NCI-H2107 (cell line): Measurements from ENCODE around the gene ZNF77.
"Not testable (repeated sequence)": the region's sequence is repeated elsewhere in the genome, so short reads cannot be mapped to it uniquely, and the experiment has no call there.

Experiments
- DNase-seq: peaks from one replicate; lab custom pipeline; 2025; lab: John Stamatoyannopoulos, UW

ZNF77 gene

DNA sequence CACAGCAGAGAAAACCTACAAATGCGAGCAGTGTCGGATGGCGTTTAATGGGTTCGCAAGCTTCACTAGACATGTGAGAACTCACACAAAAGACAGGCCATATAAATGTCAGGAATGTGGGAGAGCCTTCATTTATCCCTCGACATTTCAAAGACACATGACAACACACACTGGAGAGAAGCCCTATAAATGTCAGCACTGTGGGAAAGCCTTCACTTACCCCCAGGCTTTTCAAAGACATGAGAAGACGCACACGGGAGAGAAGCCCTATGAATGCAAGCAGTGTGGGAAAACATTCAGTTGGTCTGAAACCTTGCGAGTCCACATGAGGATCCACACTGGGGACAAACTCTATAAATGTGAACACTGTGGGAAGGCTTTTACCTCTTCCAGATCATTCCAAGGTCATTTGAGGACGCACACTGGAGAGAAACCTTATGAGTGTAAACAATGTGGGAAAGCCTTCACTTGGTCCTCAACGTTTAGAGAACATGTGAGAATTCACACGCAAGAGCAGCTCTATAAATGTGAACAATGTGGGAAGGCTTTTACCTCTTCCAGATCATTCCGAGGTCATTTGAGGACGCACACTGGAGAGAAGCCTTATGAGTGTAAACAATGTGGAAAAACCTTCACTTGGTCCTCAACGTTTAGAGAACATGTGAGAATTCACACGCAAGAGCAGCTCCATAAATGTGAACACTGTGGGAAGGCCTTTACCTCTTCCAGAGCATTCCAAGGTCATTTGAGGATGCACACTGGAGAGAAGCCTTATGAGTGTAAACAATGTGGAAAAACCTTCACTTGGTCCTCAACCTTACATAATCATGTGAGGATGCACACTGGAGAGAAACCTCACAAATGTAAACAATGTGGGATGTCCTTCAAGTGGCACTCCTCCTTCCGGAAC lies 27.2 kb downstream of the ZNF77 start:
- DNase-seq, result no peak

DNA sequence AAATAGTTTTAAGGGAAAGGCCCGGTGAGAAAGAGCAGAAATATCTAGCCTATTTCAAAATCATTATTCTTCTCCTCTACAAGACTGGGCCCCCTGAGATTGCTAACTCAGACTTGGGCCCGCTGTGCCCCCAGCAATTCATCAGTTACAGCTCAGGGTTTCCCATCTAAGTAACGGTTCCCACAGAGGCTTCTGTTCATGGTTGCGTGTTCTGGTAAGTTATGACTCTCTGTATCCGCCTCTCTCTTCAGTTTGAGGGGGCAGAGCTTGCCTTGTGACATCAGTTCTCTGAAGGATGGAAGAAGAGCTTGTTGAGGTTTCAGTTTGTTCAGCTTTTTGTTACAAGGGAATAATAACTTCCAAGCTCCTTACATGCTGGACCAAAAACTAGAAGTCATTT lies 32.5 kb downstream of the ZNF77 start:
- DNase-seq, result no peak

- DNase-seq, result no peak
Measured at GRCh38 chr19:2906631-2907195, 38.1 kb downstream of the ZNF77 start.

GRCh38 chr19:2905918-2906519 lies 38.8 kb downstream of the ZNF77 start:
- no peak for DNase-seq

DNA sequence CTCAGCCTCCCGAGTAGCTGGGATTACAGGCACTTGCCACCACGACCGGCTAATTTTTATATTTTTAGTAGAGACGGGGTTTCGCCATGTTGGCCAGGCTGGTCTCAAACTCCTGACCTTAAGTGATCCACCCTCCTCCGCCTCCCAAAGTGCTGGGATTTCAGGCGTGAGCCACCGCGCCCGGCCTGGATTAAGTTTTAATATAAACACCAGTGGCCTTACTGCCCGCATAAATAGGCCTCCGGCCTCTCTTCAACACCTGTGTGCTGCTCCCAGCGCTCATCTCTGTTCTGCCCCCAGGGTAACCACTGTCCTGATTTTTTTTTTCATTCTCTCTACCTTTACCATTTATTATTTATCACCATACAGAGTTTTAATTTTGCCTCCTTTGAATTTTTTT lies 41.4 kb downstream of the ZNF77 start:
- DNase-seq, result not testable (repeated sequence)

DNA sequence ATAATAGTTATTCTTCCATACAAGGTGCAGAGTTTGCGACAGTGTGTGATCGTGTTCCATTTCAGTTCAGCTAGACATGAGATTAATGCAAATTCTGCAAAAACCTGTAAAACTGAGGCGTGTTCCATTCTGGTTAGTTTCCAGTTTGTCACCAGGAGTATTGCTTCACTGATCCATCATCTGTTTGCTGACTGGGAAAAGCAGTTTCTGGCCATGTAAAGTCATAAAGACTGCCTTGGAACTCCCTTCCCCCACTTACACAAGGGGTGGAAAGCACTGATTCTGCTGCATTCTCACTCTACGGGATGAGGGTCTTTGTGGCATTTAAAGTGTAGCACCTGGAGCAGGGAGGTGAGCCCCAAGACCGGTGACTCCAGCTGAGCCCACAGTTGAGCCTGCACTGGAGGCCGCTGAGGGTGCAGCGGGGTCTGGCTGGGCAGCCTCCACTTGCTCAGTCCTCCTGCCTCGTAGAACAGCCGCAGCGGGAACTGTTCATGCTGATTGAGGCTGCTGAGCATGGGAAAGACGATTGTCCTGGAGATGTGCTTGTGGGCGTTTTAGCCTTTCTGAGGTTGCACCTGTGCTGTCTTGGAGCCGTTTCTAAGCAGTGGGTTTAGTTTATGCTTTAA lies 42.1 kb downstream of the ZNF77 start:
- DNase-seq, result no peak

- DNase-seq, result no peak
Measured at GRCh38 chr19:2900296-2901252, 44.2 kb downstream of the ZNF77 start, which contains the start of gene ZNF57. Gene ZNF57 (plus strand): TSS chr19:2900928. CDS start chr19:2901046, 118 bp downstream.

- no peak for DNase-seq
Measured at GRCh38 chr19:2896694-2897093, 48.1 kb downstream of the ZNF77 start.

DNA sequence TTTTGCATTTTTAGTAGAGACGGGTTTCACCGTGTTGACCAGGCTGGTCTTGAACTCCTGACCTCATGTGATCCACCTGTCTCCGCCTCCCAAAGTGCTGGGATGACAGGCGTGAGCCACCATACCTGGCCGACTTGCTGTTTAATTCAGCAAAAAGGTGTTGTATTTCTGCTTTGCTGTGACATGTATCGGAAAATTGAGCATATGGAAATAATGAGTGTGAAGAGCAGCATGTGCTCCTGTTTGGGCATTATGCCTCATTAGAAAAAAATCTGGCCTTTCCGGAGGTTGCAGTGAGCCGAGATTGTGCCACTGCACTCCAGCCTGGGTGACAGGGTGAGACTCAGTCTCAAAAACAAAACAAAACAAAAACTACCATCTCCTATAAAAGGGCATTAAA lies 54.2 kb downstream of the ZNF77 start:
- DNase-seq, result not testable (repeated sequence)

DNA sequence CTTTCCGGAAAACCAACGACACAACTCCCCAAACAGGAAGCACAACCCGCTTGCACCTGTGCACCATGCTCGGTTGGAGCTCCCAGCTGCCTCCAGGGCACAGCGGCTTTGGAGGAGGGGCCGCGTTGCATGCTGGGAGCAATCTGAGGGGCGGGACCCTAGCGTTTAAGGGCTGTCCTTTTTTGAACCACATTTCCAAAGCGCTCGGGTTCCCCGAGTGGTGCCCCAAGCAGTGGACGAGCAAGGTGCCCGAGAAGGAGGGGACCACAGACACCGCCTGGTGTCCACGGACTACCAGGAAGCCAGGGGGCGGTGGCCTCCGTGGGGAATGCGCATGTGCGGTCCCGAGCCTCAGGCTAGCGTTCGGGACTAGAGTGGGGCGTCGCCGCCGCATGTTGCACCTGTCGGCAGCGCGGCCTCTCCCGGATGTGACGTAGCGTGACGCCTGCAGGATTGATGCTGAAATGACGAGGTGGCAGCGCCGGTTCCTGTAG lies 56.0 kb downstream of the ZNF77 start:
- DNase-seq, result no peak

DNA sequence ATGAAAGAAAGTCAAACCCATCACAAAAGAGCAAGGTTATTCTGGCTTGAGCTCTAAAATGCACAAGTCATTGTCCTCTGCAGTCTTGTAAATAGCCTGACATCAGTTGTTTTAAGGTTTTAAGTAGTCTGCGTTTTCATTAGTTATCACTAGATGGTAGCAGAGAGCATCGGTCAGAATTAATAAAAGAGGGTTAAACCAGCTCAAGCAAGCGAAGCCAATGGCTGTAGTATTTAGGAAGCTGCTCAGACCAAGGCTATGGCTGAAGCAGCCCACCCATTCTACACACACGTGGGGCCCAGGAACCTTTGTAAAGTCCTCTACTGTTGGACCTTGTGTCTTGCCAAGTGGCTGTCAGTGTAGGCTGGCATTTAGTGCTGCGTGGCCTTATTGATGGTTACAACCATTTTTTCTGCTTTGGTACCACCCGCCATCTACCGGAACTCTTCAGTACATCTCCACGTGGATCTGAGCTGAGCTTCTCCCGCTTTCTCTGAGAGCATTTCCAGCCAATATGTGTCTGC lies 57.3 kb downstream of the ZNF77 start:
- DNase-seq, result no peak

- no peak for DNase-seq
Measured at GRCh38 chr19:2885736-2886135, 59.0 kb downstream of the ZNF77 start.

- no peak for DNase-seq
Measured at GRCh38 chr19:2883686-2884439, 60.9 kb downstream of the ZNF77 start.
